ENCODE measurements around the gene CLCN5.

CLCN5 gene

GRCh38 chrX:49879656-49880277 is 42.6 kb upstream of the CLCN5 start:
- TF ChIP-seq, protein P1, sequence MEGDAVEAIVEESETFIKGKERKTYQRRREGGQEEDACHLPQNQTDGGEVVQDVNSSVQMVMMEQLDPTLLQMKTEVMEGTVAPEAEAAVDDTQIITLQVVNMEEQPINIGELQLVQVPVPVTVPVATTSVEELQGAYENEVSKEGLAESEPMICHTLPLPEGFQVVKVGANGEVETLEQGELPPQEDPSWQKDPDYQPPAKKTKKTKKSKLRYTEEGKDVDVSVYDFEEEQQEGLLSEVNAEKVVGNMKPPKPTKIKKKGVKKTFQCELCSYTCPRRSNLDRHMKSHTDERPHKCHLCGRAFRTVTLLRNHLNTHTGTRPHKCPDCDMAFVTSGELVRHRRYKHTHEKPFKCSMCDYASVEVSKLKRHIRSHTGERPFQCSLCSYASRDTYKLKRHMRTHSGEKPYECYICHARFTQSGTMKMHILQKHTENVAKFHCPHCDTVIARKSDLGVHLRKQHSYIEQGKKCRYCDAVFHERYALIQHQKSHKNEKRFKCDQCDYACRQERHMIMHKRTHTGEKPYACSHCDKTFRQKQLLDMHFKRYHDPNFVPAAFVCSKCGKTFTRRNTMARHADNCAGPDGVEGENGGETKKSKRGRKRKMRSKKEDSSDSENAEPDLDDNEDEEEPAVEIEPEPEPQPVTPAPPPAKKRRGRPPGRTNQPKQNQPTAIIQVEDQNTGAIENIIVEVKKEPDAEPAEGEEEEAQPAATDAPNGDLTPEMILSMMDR (IDR thresholded peaks at IDR 0.05; ENCODE audit: borderline replicate concordance, insufficient read depth, low read depth, low read length), result no peak
- peak overlapping the region; percentile 66 for H3K4me3 ChIP-seq (ENCODE audit: low read depth, low read length)

GRCh38 chrX:49880668-49881067 is 41.7 kb upstream of the CLCN5 start:
- no peak overlapping the region for H3K4me3 ChIP-seq (ENCODE audit: low read depth, low read length)
- TF ChIP-seq, protein P1 (IDR thresholded peaks at IDR 0.05; ENCODE audit: borderline replicate concordance, insufficient read depth, low read depth, low read length), result no peak

GRCh38 chrX:49884290-49884862 is 38.0 kb upstream of the CLCN5 start:
- TF ChIP-seq, protein P1 (IDR thresholded peaks at IDR 0.05; ENCODE audit: borderline replicate concordance, insufficient read depth, low read depth, low read length), result peak; percentile 88
- H3K4me3 ChIP-seq (ENCODE audit: low read depth, low read length), result no peak overlapping the region

DNA sequence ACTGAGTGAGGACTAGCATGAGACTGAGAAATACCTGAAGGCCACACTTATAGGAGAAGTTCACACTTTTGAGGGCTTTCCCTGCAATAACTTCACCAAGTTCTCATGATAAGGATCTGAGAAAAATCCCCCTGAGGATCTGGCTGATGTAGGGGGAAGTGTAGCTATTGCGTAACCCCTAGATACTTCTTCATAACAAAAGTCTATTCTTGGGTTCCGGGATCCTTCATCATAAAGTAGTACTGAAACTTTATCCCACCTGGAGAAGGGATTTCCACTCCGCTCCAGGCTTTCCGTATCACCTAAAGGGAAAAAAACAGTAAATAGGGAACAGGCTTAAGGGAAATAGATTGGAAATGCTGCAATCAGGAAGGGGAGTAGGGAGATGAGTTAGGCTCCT is 29.9 kb upstream of the CLCN5 start:
- TF ChIP-seq, protein P1 (IDR thresholded peaks at IDR 0.05; ENCODE audit: borderline replicate concordance, insufficient read depth, low read depth, low read length), result no peak
- H3K4me3 ChIP-seq (ENCODE audit: low read depth, low read length), result no peak overlapping the region

DNA sequence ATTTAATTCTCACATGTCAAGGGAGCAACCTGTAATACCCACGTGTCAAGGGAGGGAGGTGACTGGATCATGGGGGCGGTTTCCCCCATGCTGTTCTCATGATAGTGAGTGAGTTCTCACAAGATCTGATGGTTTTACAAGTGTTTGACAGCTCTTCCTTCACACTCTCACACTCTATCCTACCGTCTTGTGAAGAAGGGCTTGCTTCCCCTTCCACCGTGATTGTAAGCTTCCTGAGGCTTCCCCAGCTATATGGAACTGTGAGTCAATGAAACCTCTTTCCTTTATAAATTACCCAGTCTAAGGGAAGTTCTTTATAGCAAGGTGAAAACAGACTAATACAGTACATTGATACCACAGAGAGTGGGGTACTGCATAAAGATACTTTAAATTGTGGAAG is 25.4 kb upstream of the CLCN5 start:
- H3K4me3 ChIP-seq (ENCODE audit: low read depth, low read length), result no peak overlapping the region

GRCh38 chrX:49901048-49901447 is 21.3 kb upstream of the CLCN5 start:
- TF ChIP-seq, protein P1 (IDR thresholded peaks at IDR 0.05; ENCODE audit: borderline replicate concordance, insufficient read depth, low read depth, low read length), result no peak

More for the DNA sequence above, 25.4 kb upstream of the CLCN5 start:
- TF ChIP-seq, protein P1 (IDR thresholded peaks at IDR 0.05; ENCODE audit: borderline replicate concordance, insufficient read depth, low read depth, low read length), result no peak

GRCh38 chrX:49910344-49910743 is 12.1 kb upstream of the CLCN5 start:
- no peak overlapping the region for H3K4me3 ChIP-seq (ENCODE audit: low read depth, low read length)
- TF ChIP-seq, protein P1 (IDR thresholded peaks at IDR 0.05; ENCODE audit: borderline replicate concordance, insufficient read depth, low read depth, low read length), result no peak

More at GRCh38 chrX:49901048-49901447, 21.3 kb upstream of the CLCN5 start:
- no peak overlapping the region for H3K4me3 ChIP-seq (ENCODE audit: low read depth, low read length)

Measured in GM12875 (cell line).